Testis (tissue), 2 donors: ENCODE data around the gene DAZAP2.
"Not testable (repeated sequence)": the region's sequence is repeated elsewhere in the genome, so short reads cannot be mapped to it uniquely, and the experiment has no call there.

Source experiments
- POLR2A ChIP-seq: fragments of 450-650 bp; IDR thresholded peaks from one replicate; pipeline ENCODE4 v1.6.1; 2017; ENCODE audit warnings: antibody characterized with exemption, mild to moderate bottlenecking, moderate library complexity
- TF ChIP-seq, protein P1 (sequence below), 3 experiments: fragments of 450-650 bp in 2 of 3; fragments of 200-600 bp in 1 of 3; sonication (generic) in 1 of 3; IDR thresholded peaks; one replicate each; pipeline ENCODE4 v1.5.1; 2016 to 2019; ENCODE audit warnings: antibody characterized with exemption in 3 of 3, mild to moderate bottlenecking in 2 of 3, moderate library complexity in 1 of 3

DNA sequence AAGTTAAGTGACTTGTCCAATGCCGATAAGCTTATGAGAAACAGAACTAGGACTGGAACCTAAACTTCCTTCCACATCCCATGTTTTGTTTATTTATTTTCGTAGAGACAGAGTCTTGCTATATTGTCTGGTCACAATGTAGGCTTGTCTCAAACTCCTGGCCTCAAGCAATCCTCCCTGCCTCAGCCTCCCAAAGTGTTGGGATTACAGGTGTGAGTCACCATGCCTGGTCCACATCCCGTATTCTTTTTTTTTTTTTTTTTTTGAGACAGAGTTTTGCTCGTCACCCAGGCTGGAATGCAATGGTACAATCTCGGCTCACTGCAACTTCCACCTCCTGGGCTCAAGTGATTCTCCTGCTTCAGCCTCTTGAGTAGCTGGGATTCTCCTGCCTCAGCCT, 11.5 kb upstream of the DAZAP2 start:
- TF ChIP-seq, protein P1, sequence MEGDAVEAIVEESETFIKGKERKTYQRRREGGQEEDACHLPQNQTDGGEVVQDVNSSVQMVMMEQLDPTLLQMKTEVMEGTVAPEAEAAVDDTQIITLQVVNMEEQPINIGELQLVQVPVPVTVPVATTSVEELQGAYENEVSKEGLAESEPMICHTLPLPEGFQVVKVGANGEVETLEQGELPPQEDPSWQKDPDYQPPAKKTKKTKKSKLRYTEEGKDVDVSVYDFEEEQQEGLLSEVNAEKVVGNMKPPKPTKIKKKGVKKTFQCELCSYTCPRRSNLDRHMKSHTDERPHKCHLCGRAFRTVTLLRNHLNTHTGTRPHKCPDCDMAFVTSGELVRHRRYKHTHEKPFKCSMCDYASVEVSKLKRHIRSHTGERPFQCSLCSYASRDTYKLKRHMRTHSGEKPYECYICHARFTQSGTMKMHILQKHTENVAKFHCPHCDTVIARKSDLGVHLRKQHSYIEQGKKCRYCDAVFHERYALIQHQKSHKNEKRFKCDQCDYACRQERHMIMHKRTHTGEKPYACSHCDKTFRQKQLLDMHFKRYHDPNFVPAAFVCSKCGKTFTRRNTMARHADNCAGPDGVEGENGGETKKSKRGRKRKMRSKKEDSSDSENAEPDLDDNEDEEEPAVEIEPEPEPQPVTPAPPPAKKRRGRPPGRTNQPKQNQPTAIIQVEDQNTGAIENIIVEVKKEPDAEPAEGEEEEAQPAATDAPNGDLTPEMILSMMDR (IDR thresholded peaks at IDR 0.05): not testable (repeated sequence)
- not testable (repeated sequence) for TF ChIP-seq POLR2A
